K562 (cell line): Measurements from ENCODE around the gene CRADD. TPM values are rescaled to one million over a fixed set of nuclear protein-coding genes. Genes with fewer than 3 reads are reported as not detected.

Experiments
- ATAC-seq: fragments of 200-7000 bp; cut with Tn5 transposase; 3 replicates; pipeline ENCODE4 v1.9.1; 2020; ENCODE audit warnings: moderate library complexity
- BruUV-seq: library from RNA; stranded (reverse); fragments of 400-500 nt; replicated peaks from 2 replicates; lab custom pipeline; 2021; lab: Mats Ljungman, UMichigan
- CTCF ChIA-PET: fragments of 300-600 bp; formaldehyde crosslinking; extraction: SDS; loops from one replicate; lab custom pipeline; 2021; ENCODE audit warnings: low intra/inter-chr PET ratio; lab: Yijun Ruan, JAX
- POLR2A ChIA-PET: fragments of 300-600, 350-650 bp; sonication (Branson Sonifier 250); formaldehyde crosslinking; extraction: SDS; loops from one replicate; lab custom pipeline; 2021; ENCODE audit warnings: antibody characterized with exemption, inconsistent platforms; lab: Yijun Ruan, JAX
- DNase-seq, 4 experiments: peaks; one replicate each; pipeline versions ENCODE4 v3.0.0 to v3.0.0-alpha.2; 2011 to 2018; ENCODE audit warnings: low spot score in 3 of 4, mixed read lengths in 3 of 4; ENCODE audit errors: extremely low read depth in 1 of 4
- FAIRE-seq: peaks from 2 replicates; lab custom pipeline; 2011; peaks lifted over from hg19 to GRCh38; lab: Jason Lieb, UNC
- H2AFZ ChIP-seq: 2 replicates; pipeline ENCODE4 v1.6.0; 2011; ENCODE audit warnings: low read depth, low read length, control low read depth, inconsistent platforms
- H3K27ac ChIP-seq: fragments of 200-600 bp; 3 replicates; pipeline ENCODE4 v1.8.0; 2011; ENCODE audit warnings: low read depth, mild to moderate bottlenecking, control low read depth, inconsistent platforms, low read length, moderate library complexity, mixed read lengths; ENCODE audit errors: extremely low read depth
- H3K27me3 ChIP-seq, 2 experiments: fragments of 300-600 bp in 1 of 2; 2 replicates in 1 of 2; 3 replicates in 1 of 2; pipeline versions ENCODE4 v1.6.0 to v1.8.0; 2011; ENCODE audit warnings: inconsistent platforms in 2 of 2, low read length in 2 of 2, mild to moderate bottlenecking in 1 of 2, mixed read lengths in 1 of 2, moderate library complexity in 1 of 2; ENCODE audit not compliant: control insufficient read depth in 2 of 2, insufficient read depth in 2 of 2
- H3K36me3 ChIP-seq: fragments of 300-600 bp; 3 replicates; pipeline ENCODE4 v1.8.0; 2011; ENCODE audit warnings: mild to moderate bottlenecking, low read length, inconsistent platforms; ENCODE audit not compliant: control insufficient read depth, insufficient read depth
- H3K4me1 ChIP-seq, 2 experiments: fragments of 200-600 bp in 1 of 2; replicated peaks in 1 of 2; 2 replicates in 1 of 2; 3 replicates in 1 of 2; pipeline versions ENCODE4 v1.5.1 to v1.8.0; 2011; ENCODE audit warnings: inconsistent platforms in 2 of 2, low read length in 2 of 2, mild to moderate bottlenecking in 1 of 2, mixed read lengths in 1 of 2, moderate library complexity in 1 of 2; ENCODE audit not compliant: control insufficient read depth in 2 of 2, insufficient read depth in 2 of 2
- H3K4me2 ChIP-seq: 2 replicates; pipeline ENCODE4 v1.6.1; 2011; ENCODE audit warnings: low read length, control low read depth, inconsistent platforms, mixed read lengths; ENCODE audit not compliant: insufficient read depth
- H3K4me3 ChIP-seq: fragments of 200-600 bp; sonication (generic), shearing (Covaris generic); 2 replicates; pipeline ENCODE4 v1.5.1; 2016; ENCODE audit warnings: control low read depth, inconsistent platforms
- H3K79me2 ChIP-seq: fragments of 200-600 bp; 3 replicates; pipeline ENCODE4 v1.8.0; 2011; ENCODE audit warnings: low read length, inconsistent platforms; ENCODE audit not compliant: control insufficient read depth, insufficient read depth
- H3K9ac ChIP-seq, 2 experiments: 2 replicates each; pipeline versions ENCODE4 v1.6.0 to v1.6.1; 2011; ENCODE audit warnings: low read depth in 2 of 2, low read length in 2 of 2, control low read depth in 1 of 2, inconsistent platforms in 1 of 2, mild to moderate bottlenecking in 1 of 2, mixed read lengths in 1 of 2; ENCODE audit not compliant: insufficient read depth in 1 of 2
- H3K9me1 ChIP-seq: one replicate; pipeline ENCODE4 v1.6.0; 2011; ENCODE audit warnings: inconsistent platforms, mild to moderate bottlenecking, low read length, moderate library complexity; ENCODE audit not compliant: control insufficient read depth, insufficient read depth
- H3K9me3 ChIP-seq: replicated peaks from 2 replicates; pipeline ENCODE4 v1.5.1; 2011; ENCODE audit warnings: low read depth, low read length, inconsistent platforms; ENCODE audit not compliant: control insufficient read depth, insufficient read depth
- H4K20me1 ChIP-seq: replicated peaks from 2 replicates; pipeline ENCODE4 v1.6.1; 2011; ENCODE audit warnings: low read length, inconsistent platforms, mixed read lengths; ENCODE audit not compliant: control insufficient read depth, insufficient read depth
- CBFB ChIP-seq: sonication (generic); formaldehyde crosslinking; IDR thresholded peaks from 2 replicates; pipeline ENCODE4 v1.4.0; 2020; ENCODE audit warnings: mild to moderate bottlenecking, missing genetic modification reagents
- CBX2 ChIP-seq: fragments of 200-600 bp; sonication (generic); IDR thresholded peaks from one replicate; pipeline ENCODE4 v1.6.1; 2012; ENCODE audit warnings: mild to moderate bottlenecking, low read length, inconsistent platforms; ENCODE audit not compliant: insufficient read depth, poor library complexity, severe bottlenecking
- CCAR2 ChIP-seq: fragments of 200-400 bp; formaldehyde crosslinking; IDR thresholded peaks from 2 replicates; pipeline ENCODE4 v1.6.1; 2017; ENCODE audit warnings: mild to moderate bottlenecking, low read depth, low read length
- CTCF ChIP-seq, 3 experiments: IDR thresholded peaks in 2 of 3; conservative IDR thresholded peaks in 1 of 3; 2 replicates each; pipeline ENCODE4 v1.5.1; 2011 to 2012; ENCODE audit warnings: low read length in 3 of 3, mild to moderate bottlenecking in 3 of 3, control low read depth in 2 of 3, improper control_type of control experiment in 1 of 3, inconsistent platforms in 1 of 3, low read depth in 1 of 3, mixed read lengths in 1 of 3, moderate library complexity in 1 of 3; ENCODE audit not compliant: insufficient read depth in 2 of 3
- DIDO1 ChIP-seq: fragments of 450-650 bp; IDR thresholded peaks from 2 replicates; pipeline ENCODE4 v1.6.1; 2016; ENCODE audit warnings: low read depth, missing biosample characterization, missing genetic modification characterization
- PHB2 ChIP-seq: fragments of 450-650 bp; IDR thresholded peaks from 2 replicates; pipeline ENCODE4 v1.6.1; 2017; ENCODE audit warnings: low read depth
- PHF20 ChIP-seq: fragments of 450-650 bp; IDR thresholded peaks from 2 replicates; pipeline ENCODE4 v1.6.1; 2018; ENCODE audit not compliant: partially characterized antibody
- RBM34 ChIP-seq: fragments of 200-400 bp; formaldehyde crosslinking; IDR thresholded peaks from 2 replicates; pipeline ENCODE4 v1.6.1; 2018; ENCODE audit warnings: low read length, borderline replicate concordance; ENCODE audit not compliant: insufficient read depth
- TCF7L2 ChIP-seq: fragments of 150-350 bp; IDR thresholded peaks from 2 replicates; pipeline ENCODE4 v1.6.1; 2016; ENCODE audit warnings: low read depth, mild to moderate bottlenecking, low read length, moderate library complexity
- TRIM28 ChIP-seq: fragments of 450-650 bp; IDR thresholded peaks from 2 replicates; pipeline ENCODE4 v1.6.1; 2017
- YY1 ChIP-seq, 3 experiments: IDR thresholded peaks; 2 replicates each; pipeline ENCODE4 v1.6.1; 2011; ENCODE audit warnings: low read length in 2 of 3, mild to moderate bottlenecking in 2 of 3, moderate library complexity in 2 of 3, borderline replicate concordance in 1 of 3, control low read depth in 1 of 3, low read depth in 1 of 3; ENCODE audit not compliant: insufficient read depth in 3 of 3, insufficient replicate concordance in 2 of 3, control insufficient read depth in 1 of 3, insufficient read length in 1 of 3; ENCODE audit errors: extremely low read depth in 1 of 3
- ZBTB1 ChIP-seq: sonication (generic); formaldehyde crosslinking; IDR thresholded peaks from 2 replicates; pipeline ENCODE4 v1.8.1; 2023; ENCODE audit warnings: missing genetic modification reagents, low read depth, mild to moderate bottlenecking, borderline replicate concordance
- ZBTB33 ChIP-seq: sonication (generic); formaldehyde crosslinking; IDR thresholded peaks from 2 replicates; pipeline ENCODE4 v1.8.1; 2023; ENCODE audit warnings: mild to moderate bottlenecking, missing genetic modification reagents
- ZC3H4 ChIP-seq: sonication (generic); formaldehyde crosslinking; IDR thresholded peaks from 2 replicates; pipeline ENCODE4 v1.9.0; 2021; ENCODE audit warnings: missing genetic modification reagents, borderline replicate concordance
- ZEB2 ChIP-seq: fragments of 450-650 bp; IDR thresholded peaks from 2 replicates; pipeline ENCODE4 v1.6.1; 2016
- ZFP1 ChIP-seq: fragments of 450-650 bp; formaldehyde crosslinking; IDR thresholded peaks from 2 replicates; pipeline ENCODE4 v1.4.0; 2020; ENCODE audit warnings: mild to moderate bottlenecking, mixed read lengths
- ZFP36 ChIP-seq: fragments of 150-350 bp; IDR thresholded peaks from 2 replicates; pipeline ENCODE4 v1.6.1; 2018; ENCODE audit warnings: low read length, low read depth; ENCODE audit not compliant: partially characterized antibody
- in situ Hi-C: fragments of 300-500 bp; cut with MboI; formaldehyde crosslinking; loops from 4 replicates; pipeline ENCODE4 v1.15.0; 2018; ENCODE audit warnings: inconsistent platforms, mixed read lengths
- intact Hi-C: fragments of 100-400 bp; cut with micrococcal nuclease; formaldehyde crosslinking; loops from 2 replicates; pipeline ENCODE4 v1.14.2; 2022
- polyA plus RNA-seq, 8 experiments: library from polyadenylated mRNA; depleted of rRNA in 4 of 8; stranded (reverse) in 5 of 8; unstranded in 3 of 8; fragments of >200 nt; fragmentation: Nextera tagmentation in 2 of 8; fragmentation: Illumina TruSeq in 1 of 8; extraction: Ambion mirVana in 2 of 8; extraction: Trizol in 1 of 8; gene quantifications; 2 replicates each; pipeline versions ENCODE4 v1.2.1 to v1.2.3, GENCODE V29; 2011 to 2014; ENCODE audit warnings: inconsistent platforms in 1 of 8, missing spikeins in 1 of 8
- total RNA-seq, 7 experiments: library from RNA; depleted of rRNA in 6 of 7; stranded (reverse); fragments of >200 nt in 6 of 7; fragmentation: Illumina TruSeq in 2 of 7; extraction: Trizol in 2 of 7; gene quantifications; 2 replicates each; pipeline versions ENCODE4 v1.2.1 to v1.2.3, GENCODE V29; 2011 to 2021; ENCODE audit warnings: low replicate concordance in 1 of 7

The CRADD gene
- total and polyA plus RNA-seq, 9 of the 15 experiments (the other 6 are each of a cell fraction or from before 2014, with no cell fraction given): 20.5 to 41.1 (median 25.9) TPM

- TF ChIP-seq DIDO1 (tag) (no peak), TRIM28 (peak; percentile 65), PHF20 (no peak), ZBTB33 (no peak), TCF7L2 (no peak)
Measured at GRCh38 chr12:93865751-93866150, 188.6 kb downstream of the CRADD start (continued).

- Histone ChIP-seq H4K20me1 (no peaks in the 10 kb centered on the region), H3K27ac (no peak overlapping the region), H3K4me3 (no peak overlapping the region), H3K4me2 (no peak overlapping the region), H3K27me3 (no peaks in the 10 kb centered on the region), H3K9ac (no peak overlapping the region), H3K4me1 (no peaks in the 10 kb centered on the region), H3K36me3 (no peaks in the 10 kb centered on the region), H3K79me2 (no peaks in the 10 kb centered on the region), H3K9me1 (no peaks in the 10 kb centered on the region), H2AFZ (no peak overlapping the region), H3K9me3 (peaks cover 1% of the 10 kb centered on the region; the same call in 1 of the 2 replicates)
- in situ Hi-C loops: no loop called here
- no peak for ATAC-seq
- POLR2A ChIA-PET: no interaction called here
- CTCF ChIA-PET: no interaction called here
- no peak for DNase-seq
- BruUV-seq: no TSS peak
- no peak for FAIRE-seq
- intact Hi-C loops: no loop called here
- TF ChIP-seq ZEB2 (no peak), ZFP36 (no peak), CBX2 (no peak), CBFB (CRISPR knock-in tag) (no peak), ZBTB1 (CRISPR knock-in tag) (no peak), DIDO1 (tag) (no peak), ZFP1 (CRISPR knock-in tag) (no peak), CTCF (IDR thresholded peaks at IDR 0.05 in 2 of 3, conservative IDR thresholded peaks at IDR 0.05 in 1 of 3; ENCODE audit: insufficient read depth in 2 of 3, low read depth in 1 of 3, low read length in 3 of 3) (no peak), RBM34 (no peak), CCAR2 (no peak), PHB2 (no peak), YY1 (IDR thresholded peaks at IDR 0.05; ENCODE audit: borderline replicate concordance in 1 of 3, control insufficient read depth in 1 of 3, extremely low read depth in 1 of 3, insufficient read depth in 3 of 3, insufficient read length in 1 of 3, insufficient replicate concordance in 2 of 3, low read depth in 1 of 3, low read length in 2 of 3) (no peak), ZC3H4 (CRISPR knock-in tag) (no peak)
Measured at GRCh38 chr12:93868771-93869170, 191.6 kb downstream of the CRADD start.
